Gastrocnemius medialis (tissue), 4 donors: ENCODE data around the gene OR5H2. TPM values are rescaled to one million over a fixed set of nuclear protein-coding genes. Genes with fewer than 3 reads are reported as not detected.
"Not testable (repeated sequence)": the region's sequence is repeated elsewhere in the genome, so short reads cannot be mapped to it uniquely, and the experiment has no call there.

Experiments used
- ATAC-seq, 2 donors: fragments of 150-250 bp; one replicate each; pipeline ENCODE4 v1.9.1; 2016
- DNase-seq, 2 donors: peaks; one replicate each; pipeline ENCODE4 v3.0.0-alpha.2; 2019
- H3K27ac ChIP-seq, 4 donors: fragments of 200-600 bp; sonication (generic); 1 replicate in 1 of 4; 2 replicates in 3 of 4; pipeline ENCODE4 v1.5.1; 2016 to 2018; ENCODE audit warnings: mild to moderate bottlenecking in 2 of 4, moderate library complexity in 1 of 4
- H3K27me3 ChIP-seq, 3 donors: fragments of 200-600 bp; sonication (generic) in 2 of 3; 1 replicate in 1 of 3; 2 replicates in 2 of 3; pipeline versions ENCODE4 v1.5.1 to v1.6.0; 2016 to 2019; ENCODE audit warnings: mild to moderate bottlenecking in 1 of 3, moderate library complexity in 1 of 3
- H3K36me3 ChIP-seq, 2 donors: fragments of 200-600 bp; sonication (generic) in 1 of 2; one replicate each; pipeline ENCODE4 v1.5.1; 2017 to 2018
- H3K4me1 ChIP-seq, 2 donors: fragments of 200-600 bp; sonication (generic) in 1 of 2; one replicate each; pipeline ENCODE4 v1.5.1; 2016 to 2017; ENCODE audit warnings: mild to moderate bottlenecking in 2 of 2
- H3K4me3 ChIP-seq, 4 donors: fragments of 200-600 bp; sonication (generic) in 3 of 4; 1 replicate in 1 of 4; 2 replicates in 3 of 4; pipeline ENCODE4 v1.5.1; 2016 to 2019; ENCODE audit warnings: mild to moderate bottlenecking in 2 of 4
- H3K9me3 ChIP-seq, 3 donors: fragments of 200-600 bp; sonication (generic) in 2 of 3; 1 replicate in 1 of 3; 2 replicates in 2 of 3; pipeline ENCODE4 v1.5.1; 2016 to 2019
- CTCF ChIP-seq, 5 experiments: fragments of 450-650 bp in 3 of 5; fragments of 200-600 bp in 2 of 5; sonication (generic) in 2 of 5; IDR thresholded peaks in 4 of 5; conservative IDR thresholded peaks in 1 of 5; 1 replicate in 4 of 5; 2 replicates in 1 of 5; pipeline ENCODE4 v1.5.1; 2016 to 2019; ENCODE audit warnings: antibody characterized with exemption in 5 of 5, mild to moderate bottlenecking in 3 of 5, moderate library complexity in 3 of 5
- POLR2A ChIP-seq, 2 donors: fragments of 450-650 bp; IDR thresholded peaks; one replicate each; pipeline ENCODE4 v1.6.1; 2017; ENCODE audit warnings: antibody characterized with exemption in 2 of 2, mild to moderate bottlenecking in 2 of 2, moderate library complexity in 2 of 2
- in situ Hi-C, 4 donors: fragments of 200-750 bp; cut with MboI; loops; one replicate each; pipeline versions ENCODE4 v1.15.0 to v1.8.0; 2017; ENCODE audit warnings: low sequenced_read_pairs in 4 of 4
- intact Hi-C: fragments of 100-400 bp; cut with DNase I; formaldehyde crosslinking; loops from one replicate; pipeline ENCODE4 v1.15.1; 2023; ENCODE audit warnings: low total_unique reads
- total RNA-seq, 4 donors: library from RNA; depleted of rRNA; stranded (reverse); fragments of >200 nt; gene quantifications; one replicate each; pipeline versions ENCODE4 v1.1.0 to v1.2.3, GENCODE V29; 2016

OR5H2 gene
- total RNA-seq, 4 donors from 2014 or later = not detected

GRCh38 chr3:98246142-98246541 is 36.2 kb upstream of the OR5H2 start:
- in situ Hi-C loops (no loop called here), intact Hi-C loops (no loop called here)
- no peak for DNase-seq

GRCh38 chr3:98256026-98256425 is 26.3 kb upstream of the OR5H2 start:
- H3K9me3 ChIP-seq, H3K36me3 ChIP-seq, intact Hi-C loops, H3K4me3 ChIP-seq, H3K27ac ChIP-seq, in situ Hi-C loops, ATAC-seq, H3K4me1 ChIP-seq, H3K27me3 ChIP-seq, DNase-seq: not testable (repeated sequence)

More at GRCh38 chr3:98246142-98246541, 36.2 kb upstream of the OR5H2 start:
- TF ChIP-seq CTCF (IDR thresholded peaks at IDR 0.05 in 4 of 5, conservative IDR thresholded peaks at IDR 0.05 in 1 of 5) (no peak), POLR2A (IDR thresholded peaks at IDR 0.05) (no peak)
- H3K9me3 ChIP-seq = no peaks in the 10 kb centered on the region
- no peaks in the 10 kb centered on the region for H3K36me3 ChIP-seq
- no peaks in the 10 kb centered on the region for H3K4me1 ChIP-seq
- ATAC-seq = no peak
- no peak overlapping the region for H3K4me3 ChIP-seq
- H3K27ac ChIP-seq = no peak overlapping the region
- H3K27me3 ChIP-seq = no peaks in the 10 kb centered on the region

DNA sequence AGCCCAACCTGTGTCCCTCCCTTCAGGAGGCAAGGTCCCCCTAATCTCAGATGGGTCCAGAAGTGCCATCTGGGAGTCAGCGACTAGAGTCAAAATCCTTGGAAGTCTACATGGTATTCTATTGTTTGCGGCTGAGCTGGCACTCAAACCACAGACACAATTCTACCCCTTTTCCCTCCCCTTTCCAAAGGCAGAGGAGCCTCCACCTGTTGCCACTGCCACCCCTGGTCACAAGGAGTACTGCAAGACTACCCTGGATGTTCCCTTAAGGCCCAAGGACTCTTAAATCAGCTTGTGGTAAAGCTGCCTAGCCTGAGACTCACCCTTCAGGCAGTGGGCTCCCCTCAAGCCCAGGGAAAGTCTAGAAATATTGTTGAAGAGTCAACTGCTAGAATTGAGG is 22.6 kb upstream of the OR5H2 start:
- in situ Hi-C loops = no loop called here
- intact Hi-C loops = no loop called here
- H3K27me3 ChIP-seq = no peaks in the 10 kb centered on the region
- TF ChIP-seq CTCF (IDR thresholded peaks at IDR 0.05 in 4 of 5, conservative IDR thresholded peaks at IDR 0.05 in 1 of 5) (no peak), POLR2A (IDR thresholded peaks at IDR 0.05) (no peak)
- H3K36me3 ChIP-seq = no peaks in the 10 kb centered on the region
- no peaks in the 10 kb centered on the region for H3K4me1 ChIP-seq
- ATAC-seq = no peak
- no peaks in the 10 kb centered on the region for H3K9me3 ChIP-seq
- DNase-seq = no peak
- H3K27ac ChIP-seq = no peak overlapping the region
- H3K4me3 ChIP-seq = no peak overlapping the region

- DNase-seq = no peak
- no peaks in the 10 kb centered on the region for H3K4me1 ChIP-seq
- no peaks in the 10 kb centered on the region for H3K27me3 ChIP-seq
- no peak overlapping the region for H3K27ac ChIP-seq
- in situ Hi-C loops (no loop called here), intact Hi-C loops (no loop called here)
- no peaks in the 10 kb centered on the region for H3K9me3 ChIP-seq
- ATAC-seq = no peak
- no peaks in the 10 kb centered on the region for H3K36me3 ChIP-seq
- no peak for TF ChIP-seq POLR2A (IDR thresholded peaks at IDR 0.05)
- TF ChIP-seq CTCF (IDR thresholded peaks at IDR 0.05 in 4 of 5, conservative IDR thresholded peaks at IDR 0.05 in 1 of 5) = no peak
- no peak overlapping the region for H3K4me3 ChIP-seq
These were observed 20.3 kb upstream of the OR5H2 start for GRCh38 chr3:98262046-98262445.

DNA sequence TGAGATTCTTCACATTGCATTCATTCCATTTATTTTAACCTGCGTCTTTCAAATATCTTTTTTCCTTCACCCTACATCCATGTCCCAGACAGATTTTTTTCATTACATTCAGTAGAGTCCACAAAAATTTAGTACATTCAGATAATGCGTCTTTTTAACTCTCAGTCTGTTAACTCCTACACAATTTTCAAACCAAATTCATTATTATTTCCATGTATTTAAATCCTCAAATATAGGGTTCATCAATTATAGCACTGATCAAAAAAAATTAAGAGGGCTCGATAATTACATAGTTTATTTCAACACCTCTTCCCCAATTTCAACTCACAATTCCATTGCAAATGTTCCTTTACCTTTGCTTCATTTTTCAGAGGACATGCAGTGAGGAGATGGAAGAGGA is 18.4 kb upstream of the OR5H2 start, which contains the start of gene OR5H6:
TSS of gene OR5H6 (plus strand) at position 301 of the 400 bp plus-strand sequence. CDS start at position 390, 89 bp downstream.
- ATAC-seq = no peak
- H3K9me3 ChIP-seq = no peaks in the 10 kb centered on the region
- intact Hi-C loops = no loop called here
- H3K27ac ChIP-seq = no peak within 1 kb of the TSS
- no peak for DNase-seq
- H3K4me3 ChIP-seq = no peak within 1 kb of the TSS
- in situ Hi-C loops = no loop called here
- no peaks in the 10 kb centered on the region for H3K27me3 ChIP-seq
- H3K4me1 ChIP-seq = no peaks in the 10 kb centered on the region
- no peak for TF ChIP-seq CTCF (IDR thresholded peaks at IDR 0.05 in 4 of 5, conservative IDR thresholded peaks at IDR 0.05 in 1 of 5)
- no peak for TF ChIP-seq POLR2A (IDR thresholded peaks at IDR 0.05)
- no peaks in the 10 kb centered on the region for H3K36me3 ChIP-seq
